CD14-positive monocyte (primary cell): ENCODE measurements around the gene PNN. TPM values are rescaled to one million over a fixed set of nuclear protein-coding genes. Genes with fewer than 3 reads are reported as not detected.

Source experiments
- DNase-seq, 3 donors: peaks; one replicate each; pipeline ENCODE4 v3.0.0-alpha.2; 2011 to 2022
- H2AFZ ChIP-seq: 2 replicates; pipeline ENCODE4 v1.6.0; 2012; ENCODE audit warnings: mild to moderate bottlenecking, low read depth, low read length, inconsistent platforms; ENCODE audit not compliant: insufficient read depth, poor library complexity, severe bottlenecking
- H3K27ac ChIP-seq, 2 donors: 1 replicate in 1 of 2; 2 replicates in 1 of 2; pipeline ENCODE4 v1.5.1; 2012 to 2013; ENCODE audit warnings: low read length in 2 of 2, control low read depth in 1 of 2, inconsistent platforms in 1 of 2, low read depth in 1 of 2, mild to moderate bottlenecking in 1 of 2
- H3K27me3 ChIP-seq, 2 donors: one replicate each; pipeline versions ENCODE4 v1.6.0 to v1.6.1; 2011 to 2013; ENCODE audit warnings: low read length in 2 of 2; ENCODE audit not compliant: control insufficient read depth in 2 of 2, insufficient read depth in 2 of 2
- H3K36me3 ChIP-seq, 2 donors: replicated peaks in 1 of 2; 1 replicate in 1 of 2; 2 replicates in 1 of 2; pipeline versions ENCODE4 v1.5.1 to v1.6.1; 2012 to 2013; ENCODE audit warnings: low read length in 2 of 2, control low read depth in 1 of 2, inconsistent platforms in 1 of 2, mild to moderate bottlenecking in 1 of 2; ENCODE audit not compliant: insufficient read depth in 2 of 2, control insufficient read depth in 1 of 2
- H3K4me1 ChIP-seq, 2 donors: 1 replicate in 1 of 2; 2 replicates in 1 of 2; pipeline versions ENCODE4 v1.5.1 to v1.6.1; 2012 to 2013; ENCODE audit warnings: low read length in 2 of 2, control low read depth in 1 of 2, inconsistent platforms in 1 of 2, mild to moderate bottlenecking in 1 of 2, moderate library complexity in 1 of 2; ENCODE audit not compliant: insufficient read depth in 2 of 2, control insufficient read depth in 1 of 2
- H3K4me2 ChIP-seq: replicated peaks from 2 replicates; pipeline ENCODE3; 2012; ENCODE audit warnings: low read length, moderate library complexity, mild to moderate bottlenecking; ENCODE audit not compliant: poor library complexity, severe bottlenecking; ENCODE audit errors: extremely low read depth
- H3K4me3 ChIP-seq, 3 experiments: fragments of 200-600 bp in 1 of 3; sonication (generic) in 1 of 3; replicated peaks in 1 of 3; 1 replicate in 2 of 3; 2 replicates in 1 of 3; pipeline ENCODE4 v1.5.1; 2011 to 2013; ENCODE audit warnings: low read length in 3 of 3, mild to moderate bottlenecking in 3 of 3, control low read depth in 2 of 3, low read depth in 2 of 3, inconsistent platforms in 1 of 3, moderate library complexity in 1 of 3
- H3K79me2 ChIP-seq: 2 replicates; pipeline ENCODE4 v1.6.0; 2012; ENCODE audit warnings: mild to moderate bottlenecking, control low read depth, inconsistent platforms, low read length, moderate library complexity; ENCODE audit not compliant: insufficient read depth
- H3K9ac ChIP-seq: 2 replicates; pipeline ENCODE4 v1.6.0; 2017; ENCODE audit warnings: low read length, mild to moderate bottlenecking; ENCODE audit not compliant: insufficient read depth, poor library complexity, severe bottlenecking
- H3K9me3 ChIP-seq, 2 donors: replicated peaks in 1 of 2; 1 replicate in 1 of 2; 2 replicates in 1 of 2; pipeline versions ENCODE4 v1.5.1 to v1.6.1; 2012 to 2013; ENCODE audit warnings: low read length in 2 of 2, control low read depth in 1 of 2; ENCODE audit not compliant: control insufficient read depth in 1 of 2, insufficient read depth in 1 of 2
- H4K20me1 ChIP-seq: 2 replicates; pipeline ENCODE4 v1.6.0; 2012; ENCODE audit warnings: mild to moderate bottlenecking, low read length, control low read depth, moderate library complexity; ENCODE audit not compliant: insufficient read depth
- H3K27ac Mint-ChIP-seq, 7 donors: one replicate each; pipeline ENCODE4 v1.8.0; 2020; ENCODE audit warnings: mild to moderate bottlenecking in 7 of 7, mixed read lengths in 7 of 7, moderate library complexity in 6 of 7, inconsistent platforms in 2 of 7
- H3K27me3 Mint-ChIP-seq, 3 donors: one replicate each; pipeline ENCODE4 v1.8.0; 2021 to 2022; ENCODE audit warnings: low read depth in 3 of 3, mild to moderate bottlenecking in 3 of 3, mixed read lengths in 3 of 3, moderate library complexity in 3 of 3, inconsistent platforms in 1 of 3
- H3K36me3 Mint-ChIP-seq, 2 donors: one replicate each; pipeline ENCODE4 v1.8.0; 2020; ENCODE audit warnings: mixed read lengths in 2 of 2, inconsistent platforms in 1 of 2, mild to moderate bottlenecking in 1 of 2
- H3K4me1 Mint-ChIP-seq: one replicate; pipeline ENCODE4 v1.8.0; 2020; ENCODE audit warnings: mild to moderate bottlenecking, mixed read lengths
- H3K4me3 Mint-ChIP-seq, 2 donors: one replicate each; pipeline ENCODE4 v1.8.0; 2020; ENCODE audit warnings: mild to moderate bottlenecking in 2 of 2, mixed read lengths in 2 of 2, moderate library complexity in 1 of 2
- H3K9me3 Mint-ChIP-seq, 7 donors: one replicate each; pipeline ENCODE4 v1.8.0; 2020 to 2022; ENCODE audit warnings: mixed read lengths in 7 of 7, mild to moderate bottlenecking in 6 of 7, moderate library complexity in 6 of 7, inconsistent platforms in 2 of 7
- WGBS: methylation state at CpG from one replicate; pipeline ENCODE4 v1.1.5; 2013; ENCODE audit warnings: missing lambda C conversion rate; ENCODE audit not compliant: insufficient coverage; 5-methylcytosine and 5-hydroxymethylcytosine counted together
- intact Hi-C, 2 donors: fragments of 100-400 bp; cut with micrococcal nuclease; formaldehyde crosslinking; loops; one replicate each; pipeline versions ENCODE4 v1.15.0 to v1.15.1; 2023
- polyA plus RNA-seq, 3 donors: library from polyadenylated mRNA; depleted of rRNA in 1 of 3; unstranded in 2 of 3; stranded (reverse) in 1 of 3; fragments of 300-500 nt in 2 of 3; fragments of >200 nt in 1 of 3; fragmentation: Illumina TruSeq in 2 of 3; gene quantifications; 1 replicate in 2 of 3; 2 replicates in 1 of 3; pipeline ENCODE4 v1.2.3, GENCODE V29; 2012 to 2021
- TF ChIP-seq, protein P1 (sequence below): fragments of 200-600 bp; IDR thresholded peaks from one replicate; pipeline ENCODE4 v1.8.0; 2022; ENCODE audit warnings: antibody characterized with exemption, mild to moderate bottlenecking

PNN gene
- polyA plus RNA-seq, 3 donors = 4.7 to 34.9 (median 9.0) TPM

DNA sequence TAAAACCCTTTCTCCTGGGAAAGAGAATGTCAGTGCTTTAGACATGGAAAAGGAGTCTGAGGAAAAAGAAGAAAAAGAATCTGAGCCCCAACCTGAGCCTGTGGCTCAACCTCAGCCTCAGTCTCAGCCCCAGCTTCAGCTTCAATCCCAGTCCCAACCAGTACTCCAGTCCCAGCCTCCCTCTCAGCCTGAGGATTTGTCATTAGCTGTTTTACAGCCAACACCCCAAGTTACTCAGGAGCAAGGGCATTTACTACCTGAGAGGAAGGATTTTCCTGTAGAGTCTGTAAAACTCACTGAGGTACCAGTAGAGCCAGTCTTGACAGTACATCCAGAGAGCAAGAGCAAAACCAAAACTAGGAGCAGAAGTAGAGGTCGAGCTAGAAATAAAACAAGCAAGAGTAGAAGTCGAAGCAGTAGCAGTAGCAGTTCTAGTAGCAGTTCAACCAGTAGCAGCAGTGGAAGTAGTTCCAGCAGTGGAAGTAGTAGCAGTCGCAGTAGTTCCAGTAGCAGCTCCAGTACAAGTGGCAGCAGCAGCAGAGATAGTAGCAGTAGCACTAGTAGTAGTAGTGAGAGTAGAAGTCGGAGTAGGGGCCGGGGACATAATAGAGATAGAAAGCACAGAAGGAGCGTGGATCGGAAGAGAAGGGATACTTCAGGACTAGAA, 6.1 kb downstream of the PNN start:
- Histone ChIP-seq H2AFZ (no peak overlapping the region), H3K9me3 (no peaks in the 10 kb centered on the region), H3K4me1 (peaks cover 3 to 7% of the 10 kb centered on the region in 2 donors), H4K20me1 (peaks cover 48% of the 10 kb centered on the region), H3K9ac (no peak overlapping the region), H3K36me3 (peaks cover 86 to 93% of the 10 kb centered on the region in 2 donors), H3K4me3 (no peak overlapping the region), H3K27ac (peak overlapping the region in 1 of 2 donors; percentile 3), H3K4me2 (no peak overlapping the region), H3K79me2 (peaks cover 37% of the 10 kb centered on the region), H3K27me3 (no peaks in the 10 kb centered on the region)
- intact Hi-C loops = no loop called here
- no peaks in the 10 kb centered on the region for H3K27me3 Mint-ChIP-seq
- H3K27ac Mint-ChIP-seq = no peak overlapping the region
- H3K4me1 Mint-ChIP-seq = peaks cover 4% of the 10 kb centered on the region
- 95% methylated on average over 7 of the region's 7 CpGs for WGBS
- H3K9me3 Mint-ChIP-seq = no peaks in the 10 kb centered on the region
- peaks cover 25 to 48% of the 10 kb centered on the region in 2 donors for H3K36me3 Mint-ChIP-seq
- no peak overlapping the region for H3K4me3 Mint-ChIP-seq
- no peak for DNase-seq
- TF ChIP-seq, protein P1, sequence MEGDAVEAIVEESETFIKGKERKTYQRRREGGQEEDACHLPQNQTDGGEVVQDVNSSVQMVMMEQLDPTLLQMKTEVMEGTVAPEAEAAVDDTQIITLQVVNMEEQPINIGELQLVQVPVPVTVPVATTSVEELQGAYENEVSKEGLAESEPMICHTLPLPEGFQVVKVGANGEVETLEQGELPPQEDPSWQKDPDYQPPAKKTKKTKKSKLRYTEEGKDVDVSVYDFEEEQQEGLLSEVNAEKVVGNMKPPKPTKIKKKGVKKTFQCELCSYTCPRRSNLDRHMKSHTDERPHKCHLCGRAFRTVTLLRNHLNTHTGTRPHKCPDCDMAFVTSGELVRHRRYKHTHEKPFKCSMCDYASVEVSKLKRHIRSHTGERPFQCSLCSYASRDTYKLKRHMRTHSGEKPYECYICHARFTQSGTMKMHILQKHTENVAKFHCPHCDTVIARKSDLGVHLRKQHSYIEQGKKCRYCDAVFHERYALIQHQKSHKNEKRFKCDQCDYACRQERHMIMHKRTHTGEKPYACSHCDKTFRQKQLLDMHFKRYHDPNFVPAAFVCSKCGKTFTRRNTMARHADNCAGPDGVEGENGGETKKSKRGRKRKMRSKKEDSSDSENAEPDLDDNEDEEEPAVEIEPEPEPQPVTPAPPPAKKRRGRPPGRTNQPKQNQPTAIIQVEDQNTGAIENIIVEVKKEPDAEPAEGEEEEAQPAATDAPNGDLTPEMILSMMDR = no peak

DNA sequence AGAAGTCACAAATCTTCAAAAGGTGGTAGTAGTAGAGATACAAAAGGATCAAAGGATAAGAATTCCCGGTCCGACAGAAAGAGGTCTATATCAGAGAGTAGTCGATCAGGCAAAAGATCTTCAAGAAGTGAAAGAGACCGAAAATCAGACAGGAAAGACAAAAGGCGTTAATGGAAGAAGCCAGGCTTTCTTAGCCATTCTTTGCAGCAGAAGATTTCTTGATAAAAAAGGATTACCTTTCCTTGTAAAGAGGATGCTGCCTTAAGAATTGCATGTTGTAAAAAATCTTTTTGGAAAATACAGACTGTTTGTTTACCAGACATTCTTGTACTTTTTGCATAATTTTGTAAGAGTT, 6.6 kb downstream of the PNN start:
- H3K27ac Mint-ChIP-seq = no peak overlapping the region
- H3K9me3 ChIP-seq = no peaks in the 10 kb centered on the region
- peaks cover 48% of the 10 kb centered on the region for H4K20me1 ChIP-seq
- DNase-seq = no peak
- H3K4me1 ChIP-seq = peaks cover 0 to 1% of the 10 kb centered on the region in 2 donors
- WGBS = 98% methylated on average over 5 of the region's 5 CpGs
- no peak overlapping the region for H3K4me3 ChIP-seq
- no peaks in the 10 kb centered on the region for H3K27me3 Mint-ChIP-seq
- H2AFZ ChIP-seq = no peak overlapping the region
- no peak overlapping the region for H3K4me3 Mint-ChIP-seq
- H3K27me3 ChIP-seq = no peaks in the 10 kb centered on the region
- no peaks in the 10 kb centered on the region for H3K9me3 Mint-ChIP-seq
- peaks cover 2% of the 10 kb centered on the region for H3K4me1 Mint-ChIP-seq
- H3K9ac ChIP-seq = no peak overlapping the region
- H3K4me2 ChIP-seq = no peak overlapping the region
- TF ChIP-seq, protein P1 = no peak
- H3K27ac ChIP-seq = peak overlapping the region in 1 of 2 donors; percentile 3
- H3K36me3 ChIP-seq = peaks cover 81 to 88% of the 10 kb centered on the region in 2 donors
- peaks cover 25 to 44% of the 10 kb centered on the region in 2 donors for H3K36me3 Mint-ChIP-seq
- H3K79me2 ChIP-seq = peaks cover 32% of the 10 kb centered on the region
- intact Hi-C loops = no loop called here
